Nucleus accumbens (tissue), 56 donors: ENCODE results near the gene NT5C1A.

ENCODE experiments used
- DNase-seq, 56 donors: peaks; one replicate each; lab custom pipeline; 2025; lab: John Stamatoyannopoulos, UW

The NT5C1A gene

DNA sequence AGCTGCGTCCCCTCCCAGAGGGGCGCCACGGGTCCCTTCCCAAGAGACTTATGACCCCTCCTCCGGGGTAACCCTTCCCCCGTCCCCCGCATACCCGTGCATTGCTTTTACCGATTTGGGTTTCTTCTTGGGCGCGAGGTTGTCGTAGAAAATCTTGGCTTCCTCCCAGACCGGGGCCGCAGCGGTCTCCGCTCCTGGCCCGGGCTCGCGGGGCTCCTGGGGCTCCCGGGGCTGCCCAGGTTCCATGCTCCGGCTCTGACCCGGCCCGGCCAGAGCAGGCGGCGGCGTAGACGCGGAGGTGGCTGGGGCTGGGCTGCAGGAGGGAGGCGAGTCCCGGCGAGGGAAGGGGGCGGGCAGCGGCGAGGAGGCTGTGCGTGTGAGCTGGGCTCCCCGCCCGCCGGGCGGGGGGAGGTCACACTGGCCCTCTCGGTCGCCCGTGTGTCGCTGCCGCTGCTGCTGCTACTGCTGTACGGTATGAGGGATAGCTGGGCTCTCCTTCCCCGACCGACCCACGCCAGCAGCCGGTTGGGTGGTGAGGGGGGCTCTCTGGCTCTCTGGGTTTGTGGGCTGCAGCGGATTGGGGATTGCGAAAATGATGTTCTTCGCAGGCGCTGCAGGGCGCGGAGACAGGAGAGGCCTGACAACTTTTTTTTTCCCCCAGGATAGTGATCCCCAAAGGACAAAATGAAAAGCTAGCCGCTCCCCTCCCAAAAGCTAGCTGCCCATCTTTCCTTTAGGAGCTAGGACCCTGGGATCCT is at the start of gene NT5C1A:
NT5C1A (minus strand) TSS at position 315 of the 758 bp plus-strand sequence; CDS start at position 246, 69 bp downstream.
- peak in 29 of 56 donors; percentile 7 to 61 (median 34) for DNase-seq

DNA sequence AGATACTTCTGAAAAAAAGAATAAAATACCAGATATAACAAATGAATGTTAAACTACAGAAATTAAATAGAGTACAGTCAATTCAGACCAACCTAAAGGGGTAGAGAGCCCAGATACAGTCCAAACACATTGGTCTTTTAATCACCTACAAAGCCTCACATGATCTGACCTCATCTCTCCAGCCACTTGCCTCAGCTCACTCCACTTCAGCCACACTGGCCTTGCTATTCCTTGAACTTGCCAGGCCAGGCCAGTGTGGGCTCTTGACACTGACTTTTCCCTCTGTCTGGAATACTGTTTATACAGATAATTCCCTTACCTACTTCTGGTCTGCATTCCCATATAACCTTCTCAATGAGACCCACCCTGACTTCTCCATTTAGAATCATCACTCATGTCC is 49.8 kb upstream of the NT5C1A start:
- DNase-seq: no peak

DNA sequence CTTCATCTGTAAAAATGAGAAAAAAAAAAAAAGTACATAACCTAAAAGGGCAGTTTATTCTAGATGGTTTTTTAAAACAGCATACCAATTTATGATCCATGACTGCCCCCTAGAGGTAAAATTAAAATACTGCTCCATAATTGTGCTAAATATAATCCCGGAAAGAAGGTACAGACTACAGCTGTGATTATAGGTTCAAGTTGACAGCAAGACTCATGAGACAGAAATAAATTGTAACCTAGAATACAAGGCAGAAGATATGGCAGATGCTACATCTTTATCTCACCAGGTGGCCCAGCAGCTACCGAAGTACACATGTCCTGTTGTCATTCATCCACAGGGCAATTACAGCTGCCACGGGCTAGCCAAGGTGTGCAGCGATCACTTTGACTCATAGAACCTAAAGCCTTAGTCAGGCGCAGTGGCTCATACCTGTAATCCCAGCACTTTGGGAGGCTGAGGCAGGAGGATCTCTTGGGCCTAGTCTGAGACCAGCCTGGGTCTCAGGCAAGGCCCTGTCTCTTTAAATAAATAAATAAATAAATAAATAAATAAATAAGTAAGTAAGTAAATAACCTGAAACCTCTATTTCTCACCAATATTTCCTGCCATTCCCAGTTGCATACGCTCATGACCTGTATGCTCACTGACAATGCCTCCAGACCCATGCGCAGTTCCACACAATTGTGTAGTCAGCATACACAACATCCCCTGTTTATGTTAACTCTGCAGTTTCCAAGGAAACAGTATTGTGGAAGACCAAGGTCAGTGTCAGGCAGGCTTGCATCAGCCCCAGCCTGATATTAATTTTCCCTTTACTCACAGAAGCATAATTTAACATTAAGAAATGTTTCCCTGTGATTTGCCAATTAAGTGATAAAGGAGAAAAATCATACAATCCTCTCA is 48.4 kb upstream of the NT5C1A start:
- peak in 1 of 56 donors; percentile 2 for DNase-seq

DNA sequence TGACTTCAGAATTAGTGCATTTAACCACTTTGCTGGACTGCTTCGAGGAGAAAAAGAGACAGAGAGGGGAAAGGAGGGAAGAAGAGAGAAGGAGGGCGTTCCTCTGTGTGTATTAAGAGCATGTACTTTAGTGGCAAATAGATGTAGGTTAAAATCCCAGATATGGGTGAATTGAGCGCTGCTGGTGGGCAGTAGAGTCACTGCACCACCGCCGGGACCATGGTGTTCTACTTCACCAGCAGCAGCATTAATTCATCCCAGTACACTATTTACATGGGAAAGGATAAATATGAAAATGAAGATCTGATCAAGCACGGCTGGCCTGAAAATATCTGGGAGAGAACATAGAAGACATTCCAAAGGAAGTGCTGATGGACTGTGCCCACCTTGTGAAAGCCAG is 45.9 kb upstream of the NT5C1A start:
- no peak for DNase-seq

DNA sequence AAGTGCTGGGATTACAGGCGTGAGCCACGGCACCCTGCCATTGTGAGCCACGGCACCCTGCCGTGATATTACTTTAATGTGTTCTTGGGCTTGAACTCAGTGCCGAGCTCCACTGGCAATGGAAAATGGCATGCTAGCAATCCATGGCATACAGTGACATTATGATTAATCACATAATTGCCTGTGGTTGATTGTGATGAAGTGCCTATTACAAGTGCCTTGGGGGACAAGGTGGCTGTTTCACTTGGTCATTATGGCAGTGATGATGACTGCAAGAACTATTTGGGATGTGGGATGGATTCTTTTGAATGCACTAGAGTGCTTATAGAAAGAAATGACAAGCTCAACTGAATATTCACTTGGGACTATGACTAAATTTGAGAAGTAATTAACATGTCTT is 41.6 kb upstream of the NT5C1A start:
- DNase-seq: no peak

DNA sequence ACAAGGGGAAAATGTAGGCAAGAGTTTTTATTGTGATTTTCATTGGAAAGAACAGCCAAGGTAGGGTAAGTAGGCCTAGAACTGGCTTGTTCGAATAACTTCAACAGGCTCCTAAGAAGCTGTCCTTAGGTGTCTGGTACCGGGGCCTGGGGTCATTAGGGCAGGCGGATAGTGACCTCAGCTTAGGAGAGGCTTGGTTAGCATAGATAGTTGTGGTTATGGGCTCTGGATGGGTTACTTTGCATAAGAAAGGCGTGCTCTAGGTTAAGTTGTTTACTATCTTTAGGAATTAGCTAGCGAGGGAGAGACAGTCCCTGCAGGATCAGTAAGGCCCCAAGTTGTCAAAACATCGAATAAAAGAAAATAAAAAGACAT is 40.0 kb upstream of the NT5C1A start:
- DNase-seq: no peak

DNA sequence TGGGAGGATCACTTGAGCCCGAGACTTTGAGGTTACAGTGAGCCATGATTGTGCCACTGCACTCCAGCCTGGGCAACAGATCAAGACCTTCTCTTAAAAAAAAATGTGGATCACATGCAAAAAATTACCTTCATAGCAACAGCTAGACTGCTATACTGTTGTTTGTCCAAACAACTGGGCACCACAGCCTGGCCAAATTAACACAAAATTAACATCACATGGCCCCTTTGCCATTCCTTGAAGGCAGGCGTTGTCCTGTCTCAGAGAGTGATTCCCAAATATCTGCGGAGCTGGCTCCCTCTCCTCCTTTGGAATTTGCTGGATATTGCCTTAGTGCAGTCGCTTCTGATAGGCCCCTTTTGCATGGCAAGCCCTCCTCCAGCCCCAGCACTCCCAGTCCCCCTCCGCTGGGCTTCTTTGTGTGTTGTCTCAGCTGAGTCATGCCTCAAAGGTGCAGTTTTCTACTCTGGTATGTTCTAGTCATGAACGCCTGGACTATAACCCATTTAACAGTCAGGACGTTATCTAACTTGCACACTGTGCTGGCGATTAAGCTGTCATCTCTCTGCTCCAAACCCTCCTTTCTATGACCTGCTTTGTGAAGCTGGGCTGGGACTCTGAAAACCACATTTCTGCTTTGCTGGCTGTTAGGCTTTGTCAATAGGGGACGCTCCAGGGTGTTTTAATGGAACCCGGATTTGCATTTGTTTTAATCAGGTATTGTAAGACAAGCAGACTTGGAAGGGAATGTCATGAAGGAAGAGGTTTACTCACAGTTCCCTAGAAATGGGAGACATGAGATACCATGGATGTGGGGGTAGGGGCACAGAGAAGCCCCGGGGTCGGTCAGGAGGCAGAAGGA is 39.4 kb upstream of the NT5C1A start:
- DNase-seq: no peak

DNA sequence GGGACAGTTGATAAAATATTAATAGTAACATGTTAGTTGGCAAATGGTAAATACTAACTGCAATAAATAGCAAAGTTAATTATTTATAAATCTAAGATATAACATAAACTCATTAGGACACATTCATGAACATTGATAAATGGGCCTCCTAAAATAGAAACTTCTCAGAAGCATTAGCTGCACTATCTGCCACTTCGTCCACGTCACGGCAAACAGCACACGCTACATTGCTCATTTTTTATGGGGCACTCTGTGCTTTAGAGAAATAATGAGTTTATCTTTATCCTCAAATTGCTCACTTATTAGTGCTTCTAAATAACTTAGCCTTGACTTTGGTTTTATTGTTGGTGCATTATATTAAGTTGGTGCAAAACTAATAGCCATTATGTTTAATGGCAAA is 35.6 kb upstream of the NT5C1A start:
- DNase-seq: no peak

DNA sequence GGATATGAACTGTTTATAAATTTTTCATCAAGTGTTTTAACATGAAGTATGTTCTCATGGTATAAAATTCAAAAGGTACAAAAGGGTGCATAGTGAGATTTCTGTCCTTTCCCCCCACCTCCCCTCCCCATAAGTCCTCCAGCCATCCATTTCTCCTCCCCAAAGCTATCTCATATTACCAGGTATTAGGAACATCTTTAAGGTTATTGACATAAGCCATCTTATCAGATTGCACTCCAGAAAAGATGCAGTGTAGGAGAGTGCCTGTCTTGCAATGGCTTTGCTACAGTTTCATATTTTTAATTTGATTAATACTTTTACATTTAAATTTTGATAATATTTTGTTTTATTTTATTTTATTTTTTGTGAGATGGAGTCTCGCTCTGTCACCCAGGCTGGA is 32.9 kb upstream of the NT5C1A start:
- no peak for DNase-seq

DNA sequence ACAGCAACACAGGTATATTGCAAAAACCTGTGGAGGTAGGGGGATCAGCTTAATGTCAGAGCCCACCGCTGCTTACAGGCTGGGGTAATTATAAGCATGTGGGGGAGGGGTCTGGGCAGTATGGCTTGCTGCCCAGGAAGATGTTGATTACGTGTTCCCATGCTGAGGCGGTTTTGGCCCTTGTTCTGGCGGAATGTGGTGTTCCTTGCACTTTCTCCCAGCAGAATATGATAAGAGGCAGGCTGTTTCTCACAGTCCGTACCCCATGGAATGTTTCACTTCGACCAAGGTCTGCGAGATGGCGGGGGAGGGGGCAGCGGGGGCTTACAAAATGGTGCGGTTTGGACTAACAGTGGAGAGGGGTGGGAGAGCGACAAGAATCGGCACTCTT is 29.1 kb upstream of the NT5C1A start:
- no peak for DNase-seq

DNA sequence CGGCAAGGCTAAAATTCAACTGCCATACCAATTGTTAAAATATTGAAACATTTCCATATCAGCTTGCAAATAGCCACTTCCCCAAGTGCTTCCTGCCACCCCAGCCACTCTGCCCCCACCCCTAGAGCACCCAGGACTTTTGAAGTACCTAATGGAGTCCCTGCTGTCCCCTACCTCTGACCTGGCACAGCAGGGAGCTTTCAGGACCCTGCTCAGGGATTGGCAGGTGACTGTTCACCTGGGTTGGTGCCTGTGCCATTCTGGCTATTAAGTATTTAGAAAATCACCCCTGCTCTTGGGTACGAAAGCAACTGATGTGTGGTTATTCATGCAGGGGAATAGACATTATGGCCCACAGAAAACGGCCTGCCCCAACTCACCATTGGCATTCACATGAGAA is 28.4 kb upstream of the NT5C1A start:
- DNase-seq: no peak

DNA sequence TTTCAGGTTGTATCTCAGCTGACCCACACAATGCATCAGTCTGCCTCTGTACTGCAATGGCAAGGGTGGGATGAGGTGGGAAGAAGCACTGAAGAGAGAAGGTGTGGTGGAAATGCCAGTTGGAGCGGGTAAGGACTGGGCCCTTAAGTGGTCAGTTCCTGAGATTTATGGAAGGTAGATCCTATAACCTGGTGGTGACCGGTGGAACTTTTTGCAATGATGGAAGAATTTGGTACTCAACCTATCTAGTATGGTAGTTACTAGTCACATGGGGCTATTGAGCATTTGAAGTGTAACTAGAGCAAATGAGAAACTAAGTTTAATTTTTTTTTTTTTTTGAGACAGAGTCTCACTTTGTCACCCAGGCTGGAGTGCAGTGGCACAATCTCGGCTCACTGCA is 27.5 kb upstream of the NT5C1A start:
- no peak for DNase-seq

DNA sequence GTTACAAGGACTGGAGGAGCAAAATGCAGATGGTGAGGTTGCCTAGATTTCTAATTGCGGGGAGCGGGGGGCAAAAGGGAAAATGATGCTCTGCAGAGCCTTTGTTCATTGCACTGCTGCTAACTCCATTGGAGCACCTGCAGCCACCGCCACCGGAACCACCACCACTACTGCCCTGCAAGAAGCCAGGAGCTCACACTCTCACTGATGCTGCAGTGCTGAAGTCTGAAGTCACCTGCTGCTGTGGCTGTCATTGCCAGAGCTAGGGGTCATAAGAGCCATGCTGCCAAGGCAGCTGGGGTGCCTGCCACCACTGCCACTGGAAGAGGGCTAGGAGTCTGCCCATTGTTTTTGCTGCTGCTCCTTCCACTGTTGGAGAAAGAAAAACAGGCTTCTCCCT is 26.7 kb upstream of the NT5C1A start:
- no peak for DNase-seq

DNA sequence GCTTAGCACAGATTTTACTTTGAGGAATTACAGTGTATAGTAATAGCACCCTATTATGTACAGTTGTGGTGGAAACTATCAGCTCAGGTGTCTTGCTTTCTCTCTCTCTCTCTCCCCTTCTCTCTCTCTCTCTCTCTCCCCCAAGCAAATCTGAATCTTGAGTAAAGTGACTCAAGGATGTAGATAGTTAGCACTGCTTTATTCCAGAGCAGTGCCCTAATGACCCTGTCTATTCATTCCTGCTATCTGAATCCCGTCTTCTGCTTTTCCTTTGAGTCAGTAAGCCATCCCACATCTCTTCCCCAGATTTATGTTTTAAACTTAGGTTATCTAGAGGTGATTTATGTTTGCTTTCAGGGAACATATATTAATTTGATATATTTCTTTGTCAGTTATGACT is 24.5 kb upstream of the NT5C1A start:
- no peak for DNase-seq

DNA sequence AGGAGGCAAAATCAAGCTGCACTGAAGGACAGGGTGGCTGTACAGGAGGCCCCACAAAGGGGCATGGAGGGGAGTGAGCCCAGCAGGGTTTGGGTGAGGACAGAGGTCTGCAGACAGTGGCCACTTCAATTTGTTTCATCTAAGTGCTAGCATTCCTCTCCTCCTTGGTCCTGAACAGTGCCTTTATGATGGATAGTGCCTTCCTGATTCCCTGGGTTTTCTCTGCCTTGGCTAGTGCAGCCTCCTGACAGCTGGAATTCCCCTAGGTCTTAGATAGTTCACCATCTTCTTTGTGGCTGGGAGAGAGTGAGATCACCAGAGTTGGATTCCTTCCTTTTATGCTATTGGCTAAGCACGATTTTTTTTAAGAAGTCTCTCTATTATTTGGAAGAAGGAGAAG is 23.1 kb upstream of the NT5C1A start:
- no peak for DNase-seq

DNA sequence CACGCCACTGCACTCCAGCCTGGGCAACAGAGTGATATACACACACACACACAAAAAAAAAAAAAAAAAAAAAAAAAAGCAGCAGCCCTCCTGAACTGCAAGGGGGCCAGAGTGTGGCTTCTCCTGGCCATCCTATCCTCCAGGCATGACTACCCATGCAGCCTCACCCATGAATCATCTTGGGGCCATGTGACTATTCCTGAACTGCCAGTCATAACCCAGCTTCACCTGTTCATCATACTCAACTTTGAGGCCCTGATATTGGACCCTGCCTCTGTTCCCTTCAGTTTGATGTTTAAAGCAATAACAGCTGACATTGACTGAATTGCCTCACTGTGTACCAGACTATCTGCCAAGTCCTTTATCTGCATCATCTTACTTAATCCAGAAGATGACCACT is 22.1 kb upstream of the NT5C1A start:
- DNase-seq: no peak

DNA sequence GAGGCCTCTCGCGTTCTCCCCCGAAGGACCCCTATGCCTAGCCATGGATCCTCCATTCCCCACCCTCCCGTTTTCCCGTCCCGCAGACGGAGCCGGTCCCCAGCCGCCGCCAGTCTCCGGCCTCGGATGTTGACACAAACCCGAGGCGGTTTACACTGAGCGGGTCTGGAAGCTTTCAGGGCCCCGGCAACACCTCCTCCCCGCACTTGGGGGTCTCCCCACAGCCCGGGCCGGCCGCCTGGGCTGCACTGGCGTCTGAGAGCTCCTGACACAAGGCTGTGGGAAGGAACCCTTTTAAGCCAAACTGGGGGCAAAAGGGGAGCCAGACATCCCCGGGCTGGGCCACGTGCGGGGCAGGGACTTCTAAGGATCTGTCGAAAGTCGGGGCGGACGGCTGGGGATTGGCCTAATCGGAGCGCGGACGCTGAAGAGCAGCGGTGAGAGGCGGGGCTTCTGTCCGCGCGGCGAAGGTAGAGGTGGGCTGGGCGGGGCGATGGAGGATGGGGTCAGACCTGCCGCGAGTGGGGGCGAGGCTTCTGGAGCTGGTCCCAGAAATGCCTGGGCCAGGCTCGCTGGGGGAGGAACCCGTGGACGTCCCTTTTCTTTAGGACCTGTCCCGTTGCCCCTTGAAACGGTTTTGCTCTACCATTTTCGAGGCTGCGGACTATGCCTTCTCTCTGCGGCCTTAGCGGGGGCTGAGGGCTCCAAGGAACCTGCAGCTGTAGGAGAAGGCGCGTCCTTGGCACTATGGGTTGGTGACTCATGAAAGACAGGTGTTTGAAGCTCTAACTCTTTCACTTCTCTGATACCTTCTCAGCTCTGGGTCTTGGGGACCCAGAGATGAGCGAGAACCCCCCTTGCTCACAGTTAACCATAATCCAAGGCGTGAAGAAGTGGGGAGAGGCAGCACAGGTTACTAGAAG is 20.5 kb upstream of the NT5C1A start:
- DNase-seq: peak in 8 of 56 donors; percentile 31 to 56 (median 40)

DNA sequence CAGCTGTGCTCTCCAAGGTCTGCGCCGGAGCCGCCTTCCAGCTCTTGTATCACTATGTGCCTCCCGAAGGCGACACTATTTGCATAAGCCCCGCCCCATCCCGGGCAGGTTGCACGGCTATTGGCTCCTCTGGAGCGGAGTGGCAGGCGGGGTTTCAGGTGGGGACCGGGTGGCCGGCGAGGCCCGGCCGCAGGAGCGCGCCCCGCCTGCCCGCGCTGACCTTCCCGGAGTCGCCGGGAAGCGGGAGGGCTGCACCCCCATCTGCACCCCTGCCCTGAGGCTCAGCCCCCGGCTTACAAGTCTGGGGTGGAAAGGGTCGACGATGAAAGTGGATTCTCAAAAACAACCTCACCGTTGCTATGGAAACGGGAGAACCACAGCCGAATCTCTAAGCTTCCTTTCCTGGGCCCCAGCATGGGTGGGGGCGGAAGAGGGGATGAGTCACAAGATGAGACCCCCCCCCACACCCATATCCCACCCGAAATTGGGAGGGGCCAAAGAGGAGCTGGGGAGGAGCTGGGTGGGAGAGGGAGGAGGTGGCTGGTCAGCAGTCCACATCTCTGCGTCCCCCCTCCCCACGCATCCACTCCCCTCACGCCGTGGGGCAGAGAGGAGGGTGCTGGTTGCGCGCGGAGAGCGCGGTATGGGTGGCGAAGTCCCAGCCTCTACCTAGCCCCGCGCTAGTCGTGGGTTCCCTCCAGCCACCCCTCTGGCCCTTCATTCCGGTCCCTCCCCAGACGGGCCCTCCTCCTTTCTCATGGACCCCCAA is 19.7 kb upstream of the NT5C1A start, which contains the start of gene HPCAL4:
HPCAL4 (minus strand) TSS at position 51 of the 769 bp plus-strand sequence. CDS start 6,830 bp downstream, outside the sequence.
- peak in 54 of 56 donors; percentile 27 to 96 (median 76) for DNase-seq
